DOHH2 (cell line): ENCODE data around the gene NPFFR2.

Experiments
- H3F3A ChIP-seq: fragments of 200-600 bp; sonication (generic), shearing (Covaris generic); 2 replicates; pipeline ENCODE4 v1.6.0; 2016; ENCODE audit warnings: antibody characterized with exemption, mild to moderate bottlenecking; ENCODE audit not compliant: control insufficient read depth, insufficient read depth
- H3K27ac ChIP-seq: fragments of 200-600 bp; sonication (generic); 2 replicates; pipeline ENCODE4 v1.5.1; 2014; ENCODE audit warnings: low read depth, mild to moderate bottlenecking, low read length, moderate library complexity
- H3K27me3 ChIP-seq: fragments of 200-600 bp; sonication (generic); 2 replicates; pipeline ENCODE4 v1.6.1; 2014; ENCODE audit warnings: mild to moderate bottlenecking, low read length, mixed read lengths; ENCODE audit not compliant: control insufficient read depth
- H3K36me3 ChIP-seq: fragments of 200-600 bp; sonication (generic); 2 replicates; pipeline ENCODE4 v1.6.1; 2014; ENCODE audit warnings: mild to moderate bottlenecking, low read length, moderate library complexity, mixed read lengths; ENCODE audit not compliant: control insufficient read depth
- H3K4me1 ChIP-seq: fragments of 200-600 bp; sonication (generic); 2 replicates; pipeline ENCODE4 v1.6.1; 2014; ENCODE audit warnings: mild to moderate bottlenecking, low read length, mixed read lengths; ENCODE audit not compliant: control insufficient read depth
- H3K4me2 ChIP-seq: fragments of 200-600 bp; sonication (generic); 2 replicates; pipeline ENCODE4 v1.6.0; 2014; ENCODE audit warnings: mild to moderate bottlenecking, low read length, moderate library complexity
- H3K4me3 ChIP-seq: fragments of 200-600 bp; sonication (generic); 2 replicates; pipeline ENCODE4 v1.5.1; 2014; ENCODE audit warnings: mild to moderate bottlenecking, low read length, mixed read lengths
- H3K79me2 ChIP-seq: fragments of 200-600 bp; sonication (generic); 2 replicates; pipeline ENCODE4 v1.6.1; 2014; ENCODE audit warnings: mild to moderate bottlenecking, low read length, mixed read lengths; ENCODE audit not compliant: control insufficient read depth
- H3K9me2 ChIP-seq: fragments of 200-600 bp; sonication (generic); replicated peaks from 2 replicates; pipeline ENCODE4 v1.6.1; 2014; ENCODE audit warnings: mild to moderate bottlenecking, low read length, mixed read lengths; ENCODE audit not compliant: control insufficient read depth
- H3K9me3 ChIP-seq: fragments of 200-600 bp; sonication (generic); 2 replicates; pipeline ENCODE4 v1.6.1; 2014; ENCODE audit warnings: antibody characterized with exemption, low read length, mixed read lengths; ENCODE audit not compliant: control insufficient read depth, insufficient read depth
- H4K20me1 ChIP-seq: fragments of 200-600 bp; sonication (generic); 2 replicates; pipeline ENCODE4 v1.6.0; 2014; ENCODE audit warnings: low read depth, mild to moderate bottlenecking, antibody characterized with exemption, low read length, moderate library complexity; ENCODE audit not compliant: control insufficient read depth, insufficient read depth
- CTCF ChIP-seq: fragments of 200-600 bp; sonication (generic); IDR thresholded peaks from one replicate; pipeline ENCODE4 v1.5.1; 2014; ENCODE audit warnings: antibody characterized with exemption, mild to moderate bottlenecking, low read depth, low read length; ENCODE audit not compliant: poor library complexity, severe bottlenecking
- EZH2phosphoT487 ChIP-seq: fragments of 200-600 bp; sonication (generic); IDR thresholded peaks from 2 replicates; pipeline ENCODE4 v1.6.1; 2017; ENCODE audit warnings: borderline replicate concordance, mild to moderate bottlenecking, antibody characterized with exemption, low read length, moderate library complexity, mixed read lengths

NPFFR2 gene

GRCh38 chr4:72067051-72067450 lies 35.3 kb downstream of the NPFFR2 start:
- no peak overlapping the region for H3K27ac ChIP-seq
- H4K20me1 ChIP-seq, result no peaks in the 10 kb centered on the region
- no peaks in the 10 kb centered on the region for H3K79me2 ChIP-seq
- H3K27me3 ChIP-seq, result no peaks in the 10 kb centered on the region
- TF ChIP-seq EZH2phosphoT487 (no peak), CTCF (no peak)
- no peaks in the 10 kb centered on the region for H3K4me1 ChIP-seq
- no peaks in the 10 kb centered on the region for H3K9me3 ChIP-seq
- no peak overlapping the region for H3K4me3 ChIP-seq
- no peak overlapping the region for H3K4me2 ChIP-seq
- no peaks in the 10 kb centered on the region for H3K36me3 ChIP-seq
- no peaks in the 10 kb centered on the region for H3F3A ChIP-seq
- H3K9me2 ChIP-seq, result no peaks in the 10 kb centered on the region

DNA sequence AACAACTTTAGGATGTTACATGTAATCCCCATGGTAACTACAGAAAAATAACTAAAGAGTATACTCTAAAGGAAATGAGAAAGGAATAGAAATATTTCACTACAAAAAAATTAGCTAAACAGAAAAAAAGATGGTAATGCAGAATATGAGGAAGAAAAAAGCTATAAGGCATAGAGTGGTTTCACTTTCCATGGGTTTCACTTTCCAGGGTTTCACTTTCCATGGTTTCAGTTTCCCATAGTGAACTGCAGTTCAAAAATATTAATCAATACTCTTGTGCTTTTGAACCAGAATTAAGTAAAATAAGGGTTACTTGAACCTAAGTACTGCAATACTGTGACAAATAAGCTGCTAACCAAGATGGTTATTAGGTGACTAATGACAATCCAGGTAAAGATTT lies 42.0 kb downstream of the NPFFR2 start:
- no peak overlapping the region for H3K4me3 ChIP-seq
- no peaks in the 10 kb centered on the region for H3F3A ChIP-seq
- H3K27me3 ChIP-seq, result no peaks in the 10 kb centered on the region
- H4K20me1 ChIP-seq, result no peaks in the 10 kb centered on the region
- H3K4me1 ChIP-seq, result no peaks in the 10 kb centered on the region
- no peak overlapping the region for H3K4me2 ChIP-seq
- H3K79me2 ChIP-seq, result no peaks in the 10 kb centered on the region
- no peak for TF ChIP-seq CTCF
- no peak for TF ChIP-seq EZH2phosphoT487
- H3K9me3 ChIP-seq, result no peaks in the 10 kb centered on the region
- H3K27ac ChIP-seq, result no peak overlapping the region
- H3K9me2 ChIP-seq, result no peaks in the 10 kb centered on the region
- no peaks in the 10 kb centered on the region for H3K36me3 ChIP-seq

- no peaks in the 10 kb centered on the region for H3K4me1 ChIP-seq
- H3F3A ChIP-seq, result no peaks in the 10 kb centered on the region
- H3K36me3 ChIP-seq, result no peaks in the 10 kb centered on the region
- H3K9me3 ChIP-seq, result no peaks in the 10 kb centered on the region
- no peaks in the 10 kb centered on the region for H3K9me2 ChIP-seq
- H3K4me3 ChIP-seq, result no peak overlapping the region
- no peak for TF ChIP-seq CTCF
- TF ChIP-seq EZH2phosphoT487, result no peak
- no peak overlapping the region for H3K27ac ChIP-seq
- no peaks in the 10 kb centered on the region for H4K20me1 ChIP-seq
- no peaks in the 10 kb centered on the region for H3K27me3 ChIP-seq
- H3K79me2 ChIP-seq, result no peaks in the 10 kb centered on the region
- H3K4me2 ChIP-seq, result no peak overlapping the region
Observed at GRCh38 chr4:72076562-72076961, 44.8 kb downstream of the NPFFR2 start.

GRCh38 chr4:72077346-72077745 lies 45.5 kb downstream of the NPFFR2 start:
- H3K27me3 ChIP-seq, result no peaks in the 10 kb centered on the region
- no peaks in the 10 kb centered on the region for H3K9me3 ChIP-seq
- no peak for TF ChIP-seq EZH2phosphoT487
- no peak for TF ChIP-seq CTCF
- no peaks in the 10 kb centered on the region for H3K79me2 ChIP-seq
- no peak overlapping the region for H3K27ac ChIP-seq
- H3K36me3 ChIP-seq, result no peaks in the 10 kb centered on the region
- H3K4me3 ChIP-seq, result no peak overlapping the region
- H3F3A ChIP-seq, result no peaks in the 10 kb centered on the region
- H3K4me1 ChIP-seq, result no peaks in the 10 kb centered on the region
- no peak overlapping the region for H3K4me2 ChIP-seq
- no peaks in the 10 kb centered on the region for H3K9me2 ChIP-seq
- no peaks in the 10 kb centered on the region for H4K20me1 ChIP-seq
